Fibroblast of upper back skin (primary cell): Measurements from ENCODE around the gene PCDH15.
"Not testable (repeated sequence)": the region's sequence is repeated elsewhere in the genome, so short reads cannot be mapped to it uniquely, and the experiment has no call there.

Source experiments
- DNase-seq: peaks from one replicate; pipeline ENCODE4 v3.0.0-alpha.2; 2013

PCDH15 gene

GRCh38 chr10:54531296-54531695 lies 269.7 kb downstream of the PCDH15 start:
- DNase-seq, result no peak

GRCh38 chr10:54530299-54530698 lies 270.7 kb downstream of the PCDH15 start:
- no peak for DNase-seq

- DNase-seq, result no peak
Observed at GRCh38 chr10:54525816-54526215, 275.2 kb downstream of the PCDH15 start.

GRCh38 chr10:54515244-54515643 lies 285.8 kb downstream of the PCDH15 start:
- DNase-seq, result not testable (repeated sequence)

- no peak for DNase-seq
Observed at GRCh38 chr10:54503863-54504262, 297.2 kb downstream of the PCDH15 start.

- DNase-seq, result no peak
Observed at GRCh38 chr10:54501929-54502328, 299.1 kb downstream of the PCDH15 start.

- DNase-seq, result no peak
Observed at GRCh38 chr10:54496852-54497251, 304.2 kb downstream of the PCDH15 start.

- DNase-seq, result no peak
Observed at GRCh38 chr10:54487743-54488142, 313.3 kb downstream of the PCDH15 start.

- no peak for DNase-seq
Observed at GRCh38 chr10:54485971-54486370, 315.1 kb downstream of the PCDH15 start.

- no peak for DNase-seq
Observed at GRCh38 chr10:54484186-54484585, 316.8 kb downstream of the PCDH15 start.

GRCh38 chr10:54478601-54479000 lies 322.4 kb downstream of the PCDH15 start:
- DNase-seq, result no peak

- DNase-seq, result no peak
Observed at GRCh38 chr10:54477738-54478137, 323.3 kb downstream of the PCDH15 start.

GRCh38 chr10:54470324-54470631 lies 330.8 kb downstream of the PCDH15 start:
- DNase-seq, result no peak

- DNase-seq, result no peak
Observed at GRCh38 chr10:54469587-54470323, 331.3 kb downstream of the PCDH15 start.

GRCh38 chr10:54454271-54454670 lies 346.8 kb downstream of the PCDH15 start:
- no peak for DNase-seq

GRCh38 chr10:54449056-54449455 lies 352.0 kb downstream of the PCDH15 start:
- no peak for DNase-seq

GRCh38 chr10:54444170-54444569 lies 356.9 kb downstream of the PCDH15 start:
- no peak for DNase-seq

GRCh38 chr10:54441275-54441674 lies 359.8 kb downstream of the PCDH15 start:
- DNase-seq, result no peak

GRCh38 chr10:54434782-54435181 lies 366.2 kb downstream of the PCDH15 start:
- DNase-seq, result no peak

GRCh38 chr10:54415483-54415882 lies 385.5 kb downstream of the PCDH15 start:
- no peak for DNase-seq

- DNase-seq, result no peak
Observed at GRCh38 chr10:54402576-54402975, 398.5 kb downstream of the PCDH15 start.

GRCh38 chr10:54396031-54396430 lies 405.0 kb downstream of the PCDH15 start:
- no peak for DNase-seq

- DNase-seq, result not testable (repeated sequence)
Observed at GRCh38 chr10:54394598-54394997, 406.4 kb downstream of the PCDH15 start.

- DNase-seq, result no peak
Observed at GRCh38 chr10:54372179-54372578, 428.9 kb downstream of the PCDH15 start.

GRCh38 chr10:54368984-54369383 lies 432.0 kb downstream of the PCDH15 start:
- DNase-seq, result no peak
